Esophagus squamous epithelium (tissue), 4 donors: ENCODE results near the gene MAPRE3.

Source experiments
- CTCF ChIP-seq, 6 experiments: fragments of 450-650 bp in 4 of 6; fragments of 200-600 bp in 2 of 6; sonication (generic) in 2 of 6; IDR thresholded peaks; one replicate each; pipeline ENCODE4 v1.5.1; 2016 to 2019; ENCODE audit warnings: antibody characterized with exemption in 6 of 6, mild to moderate bottlenecking in 4 of 6, moderate library complexity in 4 of 6
- POLR2A ChIP-seq, 4 donors: fragments of 450-650 bp; IDR thresholded peaks; one replicate each; pipeline ENCODE4 v1.6.1; 2017; ENCODE audit warnings: antibody characterized with exemption in 4 of 4, mild to moderate bottlenecking in 4 of 4, moderate library complexity in 3 of 4

- TF ChIP-seq CTCF (IDR thresholded peaks at IDR 0.05) (no peak), POLR2A (IDR thresholded peaks at IDR 0.05) (no peak)
Observed at GRCh38 chr2:27038012-27038411, 67.6 kb downstream of the MAPRE3 start.
